WTC11 (cell line): ENCODE measurements around the gene FGFR3. TPM values are rescaled to one million over a fixed set of nuclear protein-coding genes. Genes with fewer than 3 reads are reported as not detected.

ENCODE experiments used
- ATAC-seq: fragments of 200-7000 bp; cut with Tn5 transposase; 2 replicates; pipeline ENCODE4 v1.10.0; 2021; ENCODE audit warnings: mild to moderate bottlenecking, moderate library complexity
- CTCF ChIA-PET: fragments of 300-600 bp; sonication (Branson Sonifier 250); formaldehyde crosslinking; loops from one replicate; lab custom pipeline; 2021; ENCODE audit warnings: antibody characterized with exemption; lab: Charles Lee
- POLR2A ChIA-PET: fragments of 350-600 bp; sonication (Branson Sonifier 250); formaldehyde crosslinking; loops from one replicate; lab custom pipeline; 2021; ENCODE audit warnings: antibody characterized with exemption; lab: Charles Lee
- DNase-seq: peaks from one replicate; pipeline ENCODE4 v3.0.0; 2021; ENCODE audit warnings: low spot score
- H3K27ac Mint-ChIP-seq: 2 replicates; pipeline ENCODE4 v1.8.0; 2021; ENCODE audit warnings: mixed read lengths
- H3K27me3 Mint-ChIP-seq: 2 replicates; pipeline ENCODE4 v1.8.0; 2021; ENCODE audit warnings: low read depth, mild to moderate bottlenecking, moderate library complexity, mixed read lengths
- H3K36me3 Mint-ChIP-seq: 2 replicates; pipeline ENCODE4 v1.8.0; 2021; ENCODE audit warnings: mixed read lengths
- H3K4me1 Mint-ChIP-seq: 2 replicates; pipeline ENCODE4 v1.8.0; 2022; ENCODE audit warnings: mixed read lengths
- H3K4me3 Mint-ChIP-seq: 2 replicates; pipeline ENCODE4 v1.8.0; 2021; ENCODE audit warnings: mild to moderate bottlenecking, moderate library complexity, mixed read lengths
- H3K9me3 Mint-ChIP-seq: 2 replicates; pipeline ENCODE4 v1.8.0; 2021; ENCODE audit warnings: mixed read lengths
- CREM ChIP-seq: sonication (generic); formaldehyde crosslinking; IDR thresholded peaks from 2 replicates; pipeline ENCODE4 v1.8.1; 2022; ENCODE audit warnings: mild to moderate bottlenecking, missing genetic modification reagents, moderate library complexity
- ELF4 ChIP-seq: sonication (generic); formaldehyde crosslinking; IDR thresholded peaks from 2 replicates; pipeline ENCODE4 v1.8.1; 2022; ENCODE audit warnings: low read depth, mild to moderate bottlenecking, moderate library complexity, missing genetic modification reagents
- FOXJ3 ChIP-seq: sonication (generic); formaldehyde crosslinking; IDR thresholded peaks from 2 replicates; pipeline ENCODE4 v1.9.0; 2021; ENCODE audit warnings: missing genetic modification reagents, mild to moderate bottlenecking, borderline replicate concordance
- FOXK1 ChIP-seq: sonication (generic); formaldehyde crosslinking; IDR thresholded peaks from 2 replicates; pipeline ENCODE4 v1.8.0; 2022; ENCODE audit warnings: mild to moderate bottlenecking, moderate library complexity, missing genetic modification reagents
- GABPB1 ChIP-seq: sonication (generic); formaldehyde crosslinking; IDR thresholded peaks from 2 replicates; pipeline ENCODE4 v1.8.1; 2023; ENCODE audit warnings: mild to moderate bottlenecking, missing genetic modification reagents
- GRHL2 ChIP-seq: fragments of 250-450 bp; sonication (Bioruptor Pico); IDR thresholded peaks from 2 replicates; pipeline ENCODE4 v1.8.0; 2022; ENCODE audit warnings: mild to moderate bottlenecking, moderate library complexity; ENCODE audit not compliant: insufficient replicate concordance, severe bottlenecking
- HMGA2 ChIP-seq: fragments of 250-450 bp; sonication (Bioruptor Pico); IDR thresholded peaks from 2 replicates; pipeline ENCODE4 v1.4.0; 2021; ENCODE audit warnings: mild to moderate bottlenecking, moderate library complexity
- IRF2 ChIP-seq: sonication (generic); formaldehyde crosslinking; IDR thresholded peaks from 2 replicates; pipeline ENCODE4 v1.8.0; 2022; ENCODE audit warnings: low read depth, missing genetic modification reagents, borderline replicate concordance
- JAZF1 ChIP-seq: fragments of 250-450 bp; sonication (Bioruptor Pico); IDR thresholded peaks from 2 replicates; pipeline ENCODE4 v1.9.0; 2021; ENCODE audit warnings: moderate library complexity, mild to moderate bottlenecking, inconsistent platforms
- MYBL2 ChIP-seq: sonication (generic); formaldehyde crosslinking; IDR thresholded peaks from 2 replicates; pipeline ENCODE4 v1.8.1; 2023; ENCODE audit warnings: mild to moderate bottlenecking, moderate library complexity, missing genetic modification reagents
- NFATC4 ChIP-seq: fragments of 250-450 bp; sonication (Bioruptor Pico); IDR thresholded peaks from 2 replicates; pipeline ENCODE4 v1.9.0; 2021; ENCODE audit warnings: mild to moderate bottlenecking
- NFYB ChIP-seq: sonication (generic); formaldehyde crosslinking; conservative IDR thresholded peaks from 2 replicates; pipeline ENCODE4 v1.8.0; 2022; ENCODE audit warnings: low read depth, missing genetic modification reagents
- PRRX2 ChIP-seq: fragments of 250-450 bp; sonication (Bioruptor Pico); IDR thresholded peaks from 2 replicates; pipeline ENCODE4 v1.8.0; 2021; ENCODE audit warnings: mild to moderate bottlenecking
- RELA ChIP-seq: sonication (generic); formaldehyde crosslinking; IDR thresholded peaks from 2 replicates; pipeline ENCODE4 v1.8.1; 2022; ENCODE audit warnings: missing genetic modification reagents, mild to moderate bottlenecking, borderline replicate concordance
- SOX15 ChIP-seq: fragments of 250-450 bp; sonication (Bioruptor Pico); IDR thresholded peaks from 2 replicates; pipeline ENCODE4 v1.9.0; 2021; ENCODE audit warnings: mild to moderate bottlenecking
- TEAD4 ChIP-seq: sonication (generic); formaldehyde crosslinking; IDR thresholded peaks from 2 replicates; pipeline ENCODE4 v1.8.0; 2022; ENCODE audit warnings: mild to moderate bottlenecking, missing genetic modification reagents
- ZNF423 ChIP-seq: fragments of 250-450 bp; sonication (Bioruptor Pico); IDR thresholded peaks from 2 replicates; pipeline ENCODE4 v2.1.2; 2022; ENCODE audit warnings: mild to moderate bottlenecking, moderate library complexity
- total RNA-seq: library from RNA; stranded (reverse); gene quantifications from 3 replicates; pipeline ENCODE4 v1.2.3, GENCODE V29; 2021
- TF ChIP-seq, protein P1 (sequence below): sonication (generic); formaldehyde crosslinking; IDR thresholded peaks from 2 replicates; pipeline ENCODE4 v1.8.1; 2023; ENCODE audit warnings: mild to moderate bottlenecking, missing genetic modification reagents, moderate library complexity
- TF ChIP-seq, protein P2 (sequence below): sonication (generic); formaldehyde crosslinking; IDR thresholded peaks from 2 replicates; pipeline ENCODE4 v1.8.1; 2023; ENCODE audit warnings: mild to moderate bottlenecking, moderate library complexity, missing genetic modification reagents
- TF ChIP-seq, protein P3 (sequence below): sonication (generic); formaldehyde crosslinking; IDR thresholded peaks from 2 replicates; pipeline ENCODE4 v1.8.1; 2022; ENCODE audit warnings: low read depth, missing genetic modification reagents, borderline replicate concordance
- TF ChIP-seq, protein P4 (sequence below): fragments of 250-450 bp; sonication (Bioruptor Pico); IDR thresholded peaks from 2 replicates; pipeline ENCODE4 v2.1.2; 2022; ENCODE audit warnings: mild to moderate bottlenecking, moderate library complexity
- TF ChIP-seq, protein P5 (sequence below): fragments of 250-450 bp; sonication (Bioruptor Pico); IDR thresholded peaks from 2 replicates; pipeline ENCODE4 v1.9.0; 2021; ENCODE audit warnings: mild to moderate bottlenecking
- TF ChIP-seq, protein P6 (sequence below): sonication (generic); formaldehyde crosslinking; IDR thresholded peaks from 2 replicates; pipeline ENCODE4 v1.8.0; 2023; ENCODE audit warnings: mild to moderate bottlenecking, missing genetic modification reagents

Gene FGFR3
- total RNA-seq, 1 experiment from 2014 or later = 19.9 TPM

DNA sequence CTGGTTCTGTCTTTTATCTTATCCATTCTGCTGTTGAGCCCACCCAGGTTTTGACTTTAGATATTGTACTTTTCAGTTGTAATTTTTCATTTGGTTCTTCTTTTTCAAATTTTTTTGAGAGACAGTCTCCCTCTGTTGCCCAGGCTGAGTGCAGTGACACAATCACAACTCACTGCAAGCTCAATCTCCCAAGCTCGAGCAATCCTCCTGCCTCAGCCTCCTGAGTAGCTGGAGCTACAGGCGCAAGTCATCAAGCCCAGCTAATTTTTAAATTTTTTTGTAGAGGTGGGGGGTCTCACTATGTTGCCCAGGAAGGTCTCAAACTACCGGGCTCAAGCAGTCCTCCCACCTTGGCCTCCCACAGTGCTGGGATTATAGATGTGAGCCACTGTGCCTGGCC, 37.1 kb downstream of the FGFR3 start:
- ChIA-PET POLR2A (no interaction called here), CTCF (interaction anchor here (1.0 kb wide), 1 partner anchor 116 kb away, joined by 3 read pairs; no protein-coding TSS in a partner anchor)
- peaks cover 3% of the 10 kb centered on the region for H3K27me3 Mint-ChIP-seq
- H3K36me3 Mint-ChIP-seq = peaks cover 51% of the 10 kb centered on the region
- no peak overlapping the region for H3K27ac Mint-ChIP-seq
- peaks cover 10% of the 10 kb centered on the region for H3K9me3 Mint-ChIP-seq
- no peak overlapping the region for H3K4me3 Mint-ChIP-seq
- peaks cover 10% of the 10 kb centered on the region for H3K4me1 Mint-ChIP-seq
- DNase-seq = no peak
- TF ChIP-seq GABPB1 (CRISPR knock-in tag) (no peak), SOX15 (CRISPR knock-in tag) (no peak), FOXJ3 (CRISPR knock-in tag) (no peak), FOXK1 (CRISPR knock-in tag) (no peak)
- TF ChIP-seq, protein P1, sequence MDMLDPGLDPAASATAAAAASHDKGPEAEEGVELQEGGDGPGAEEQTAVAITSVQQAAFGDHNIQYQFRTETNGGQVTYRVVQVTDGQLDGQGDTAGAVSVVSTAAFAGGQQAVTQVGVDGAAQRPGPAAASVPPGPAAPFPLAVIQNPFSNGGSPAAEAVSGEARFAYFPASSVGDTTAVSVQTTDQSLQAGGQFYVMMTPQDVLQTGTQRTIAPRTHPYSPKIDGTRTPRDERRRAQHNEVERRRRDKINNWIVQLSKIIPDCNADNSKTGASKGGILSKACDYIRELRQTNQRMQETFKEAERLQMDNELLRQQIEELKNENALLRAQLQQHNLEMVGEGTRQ (CRISPR knock-in tag) = no peak
- TF ChIP-seq, protein P2, sequence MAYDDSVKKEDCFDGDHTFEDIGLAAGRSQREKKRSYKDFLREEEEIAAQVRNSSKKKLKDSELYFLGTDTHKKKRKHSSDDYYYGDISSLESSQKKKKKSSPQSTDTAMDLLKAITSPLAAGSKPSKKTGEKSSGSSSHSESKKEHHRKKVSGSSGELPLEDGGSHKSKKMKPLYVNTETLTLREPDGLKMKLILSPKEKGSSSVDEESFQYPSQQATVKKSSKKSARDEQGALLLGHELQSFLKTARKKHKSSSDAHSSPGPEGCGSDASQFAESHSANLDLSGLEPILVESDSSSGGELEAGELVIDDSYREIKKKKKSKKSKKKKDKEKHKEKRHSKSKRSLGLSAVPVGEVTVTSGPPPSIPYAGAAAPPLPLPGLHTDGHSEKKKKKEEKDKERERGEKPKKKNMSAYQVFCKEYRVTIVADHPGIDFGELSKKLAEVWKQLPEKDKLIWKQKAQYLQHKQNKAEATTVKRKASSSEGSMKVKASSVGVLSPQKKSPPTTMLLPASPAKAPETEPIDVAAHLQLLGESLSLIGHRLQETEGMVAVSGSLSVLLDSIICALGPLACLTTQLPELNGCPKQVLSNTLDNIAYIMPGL (CRISPR knock-in tag) = no peak
- ATAC-seq = no peak

DNA sequence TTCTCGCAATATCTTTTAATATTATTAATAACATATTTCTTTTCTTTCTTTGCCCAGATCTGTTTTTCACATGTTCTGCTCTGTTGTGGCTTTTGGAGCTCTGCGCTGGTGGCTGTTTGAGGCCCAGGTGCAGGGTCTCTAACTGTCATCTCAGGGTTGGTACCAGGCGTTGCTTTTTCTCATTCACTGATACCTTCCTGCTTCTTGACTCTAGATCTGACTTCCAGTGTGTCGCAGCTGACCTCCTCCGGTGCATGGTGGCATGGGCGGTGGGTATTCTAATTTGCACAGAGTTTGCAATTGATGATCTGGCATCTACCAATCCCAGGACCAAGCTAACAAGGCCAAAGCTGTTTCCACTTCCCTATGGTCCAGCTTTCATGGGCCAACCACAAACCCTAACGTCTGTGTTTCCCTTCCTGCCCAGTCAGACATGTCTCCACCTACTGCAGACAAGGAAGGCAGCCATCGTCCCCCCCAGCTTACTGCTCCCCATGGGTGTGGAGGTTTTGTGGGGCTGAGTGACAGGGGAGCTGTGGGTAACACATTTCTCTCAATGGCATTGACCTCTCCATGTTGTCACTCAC, 37.6 kb downstream of the FGFR3 start:
- Mint-ChIP-seq H3K9me3 (peaks cover 10% of the 10 kb centered on the region), H3K4me3 (no peak overlapping the region), H3K27ac (no peak overlapping the region), H3K4me1 (peaks cover 10% of the 10 kb centered on the region), H3K27me3 (peaks cover 3% of the 10 kb centered on the region)
- POLR2A ChIA-PET = no interaction called here
- TF ChIP-seq, protein P3, sequence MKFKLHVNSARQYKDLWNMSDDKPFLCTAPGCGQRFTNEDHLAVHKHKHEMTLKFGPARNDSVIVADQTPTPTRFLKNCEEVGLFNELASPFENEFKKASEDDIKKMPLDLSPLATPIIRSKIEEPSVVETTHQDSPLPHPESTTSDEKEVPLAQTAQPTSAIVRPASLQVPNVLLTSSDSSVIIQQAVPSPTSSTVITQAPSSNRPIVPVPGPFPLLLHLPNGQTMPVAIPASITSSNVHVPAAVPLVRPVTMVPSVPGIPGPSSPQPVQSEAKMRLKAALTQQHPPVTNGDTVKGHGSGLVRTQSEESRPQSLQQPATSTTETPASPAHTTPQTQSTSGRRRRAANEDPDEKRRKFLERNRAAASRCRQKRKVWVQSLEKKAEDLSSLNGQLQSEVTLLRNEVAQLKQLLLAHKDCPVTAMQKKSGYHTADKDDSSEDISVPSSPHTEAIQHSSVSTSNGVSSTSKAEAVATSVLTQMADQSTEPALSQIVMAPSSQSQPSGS (CRISPR knock-in tag) = no peak
- TF ChIP-seq ZNF423 (CRISPR knock-in tag) (no peak), IRF2 (CRISPR knock-in tag) (no peak), MYBL2 (CRISPR knock-in tag) (no peak), TEAD4 (CRISPR knock-in tag) (no peak), ELF4 (no peak), RELA (no peak), HMGA2 (CRISPR knock-in tag) (no peak), GRHL2 (CRISPR knock-in tag) (no peak), CREM (CRISPR knock-in tag) (no peak), PRRX2 (CRISPR knock-in tag) (no peak), NFYB (CRISPR knock-in tag) (no peak), JAZF1 (CRISPR knock-in tag) (no peak), NFATC4 (CRISPR knock-in tag) (no peak), GABPB1 (CRISPR knock-in tag) (no peak)
- TF ChIP-seq, protein P4, sequence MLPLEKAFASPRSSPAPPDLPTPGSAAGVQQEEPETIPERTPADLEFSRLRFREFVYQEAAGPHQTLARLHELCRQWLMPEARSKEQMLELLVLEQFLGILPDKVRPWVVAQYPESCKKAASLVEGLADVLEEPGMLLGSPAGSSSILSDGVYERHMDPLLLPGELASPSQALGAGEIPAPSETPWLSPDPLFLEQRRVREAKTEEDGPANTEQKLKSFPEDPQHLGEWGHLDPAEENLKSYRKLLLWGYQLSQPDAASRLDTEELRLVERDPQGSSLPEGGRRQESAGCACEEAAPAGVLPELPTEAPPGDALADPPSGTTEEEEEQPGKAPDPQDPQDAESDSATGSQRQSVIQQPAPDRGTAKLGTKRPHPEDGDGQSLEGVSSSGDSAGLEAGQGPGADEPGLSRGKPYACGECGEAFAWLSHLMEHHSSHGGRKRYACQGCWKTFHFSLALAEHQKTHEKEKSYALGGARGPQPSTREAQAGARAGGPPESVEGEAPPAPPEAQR (CRISPR knock-in tag) = no peak
- TF ChIP-seq, protein P5, sequence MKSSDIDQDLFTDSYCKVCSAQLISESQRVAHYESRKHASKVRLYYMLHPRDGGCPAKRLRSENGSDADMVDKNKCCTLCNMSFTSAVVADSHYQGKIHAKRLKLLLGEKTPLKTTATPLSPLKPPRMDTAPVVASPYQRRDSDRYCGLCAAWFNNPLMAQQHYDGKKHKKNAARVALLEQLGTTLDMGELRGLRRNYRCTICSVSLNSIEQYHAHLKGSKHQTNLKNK (CRISPR knock-in tag) = no peak
- TF ChIP-seq, protein P6, sequence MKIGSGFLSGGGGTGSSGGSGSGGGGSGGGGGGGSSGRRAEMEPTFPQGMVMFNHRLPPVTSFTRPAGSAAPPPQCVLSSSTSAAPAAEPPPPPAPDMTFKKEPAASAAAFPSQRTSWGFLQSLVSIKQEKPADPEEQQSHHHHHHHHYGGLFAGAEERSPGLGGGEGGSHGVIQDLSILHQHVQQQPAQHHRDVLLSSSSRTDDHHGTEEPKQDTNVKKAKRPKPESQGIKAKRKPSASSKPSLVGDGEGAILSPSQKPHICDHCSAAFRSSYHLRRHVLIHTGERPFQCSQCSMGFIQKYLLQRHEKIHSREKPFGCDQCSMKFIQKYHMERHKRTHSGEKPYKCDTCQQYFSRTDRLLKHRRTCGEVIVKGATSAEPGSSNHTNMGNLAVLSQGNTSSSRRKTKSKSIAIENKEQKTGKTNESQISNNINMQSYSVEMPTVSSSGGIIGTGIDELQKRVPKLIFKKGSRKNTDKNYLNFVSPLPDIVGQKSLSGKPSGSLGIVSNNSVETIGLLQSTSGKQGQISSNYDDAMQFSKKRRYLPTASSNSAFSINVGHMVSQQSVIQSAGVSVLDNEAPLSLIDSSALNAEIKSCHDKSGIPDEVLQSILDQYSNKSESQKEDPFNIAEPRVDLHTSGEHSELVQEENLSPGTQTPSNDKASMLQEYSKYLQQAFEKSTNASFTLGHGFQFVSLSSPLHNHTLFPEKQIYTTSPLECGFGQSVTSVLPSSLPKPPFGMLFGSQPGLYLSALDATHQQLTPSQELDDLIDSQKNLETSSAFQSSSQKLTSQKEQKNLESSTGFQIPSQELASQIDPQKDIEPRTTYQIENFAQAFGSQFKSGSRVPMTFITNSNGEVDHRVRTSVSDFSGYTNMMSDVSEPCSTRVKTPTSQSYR (CRISPR knock-in tag) = no peak
- TF ChIP-seq, all 79 proteins: peak for 0
- CTCF ChIA-PET = interaction anchor here (1.0 kb wide), 1 partner anchor 115 kb away, joined by 3 read pairs; no protein-coding TSS in a partner anchor
- ATAC-seq (no peak), DNase-seq (no peak)
- H3K36me3 Mint-ChIP-seq = peaks cover 50% of the 10 kb centered on the region
